22Rv1 (cell line): Measurements from ENCODE around the gene CLDND2.

ENCODE experiments used
- CTCF ChIP-seq: fragments of 450-650 bp; IDR thresholded peaks from 2 replicates; pipeline ENCODE4 v1.5.1; 2017; ENCODE audit warnings: mild to moderate bottlenecking
- ZFX ChIP-seq: fragments of 450-650 bp; IDR thresholded peaks from 2 replicates; pipeline ENCODE4 v1.6.1; 2017; ENCODE audit warnings: antibody characterized with exemption, borderline replicate concordance

GRCh38 chr19:51356159-51356801 is 12.5 kb downstream of the CLDND2 start:
- TF ChIP-seq CTCF, result no peak
- no peak for TF ChIP-seq ZFX
